ENCODE data around the gene CDK11B.
A peak's percentile ranks its signal among the peaks of the same experiment; 100 is the strongest.
"Not testable (repeated sequence)": the region's sequence is repeated elsewhere in the genome, so short reads cannot be mapped to it uniquely, and the experiment has no call there.

CDK11B gene

GRCh38 chr1:1692714-1693647, 34.2 kb upstream of the CDK11B start, which contains the start of gene SLC35E2B:
TSS of gene SLC35E2B (minus strand) at chr1:1692795. CDS start at chr1:1676699, 16,096 bp downstream.
- peak; percentile 82 for DNase-seq (ENCODE audit: low read depth)
- peak; percentile 28 for TF ChIP-seq CTCF (IDR thresholded peaks at IDR 0.05; ENCODE audit: control insufficient read depth, extremely low read depth, insufficient read depth)

GRCh38 chr1:1692324-1692713, 33.5 kb upstream of the CDK11B start:
- peak overlapping the region; percentile 58 for H3K4me3 ChIP-seq (ENCODE audit: low read depth, low read length)
- peak; percentile 13 for DNase-seq (ENCODE audit: low read depth)

More at GRCh38 chr1:1692714-1693647, 34.2 kb upstream of the CDK11B start, which contains the start of gene SLC35E2B:
- H3K4me3 ChIP-seq (ENCODE audit: low read depth, low read length), result peak within 1 kb of the TSS; percentile 58

GRCh38 chr1:1691443-1691842, 32.6 kb upstream of the CDK11B start:
- H3K4me3 ChIP-seq (ENCODE audit: low read depth, low read length), result peak overlapping the region; percentile 43
- DNase-seq (ENCODE audit: low read depth), result not testable (repeated sequence)

- not testable (repeated sequence) for H3K4me3 ChIP-seq (ENCODE audit: low read depth, low read length); DNase-seq (ENCODE audit: low read depth)
Observed at GRCh38 chr1:1689526-1689925, 30.7 kb upstream of the CDK11B start.

GRCh38 chr1:1687846-1688245, 29.0 kb upstream of the CDK11B start:
- no peak for TF ChIP-seq CTCF (IDR thresholded peaks at IDR 0.05; ENCODE audit: control insufficient read depth, extremely low read depth, insufficient read depth)
- H3K4me3 ChIP-seq (ENCODE audit: low read depth, low read length), result no peak overlapping the region
- no peak for DNase-seq (ENCODE audit: low read depth)

- no peak for TF ChIP-seq CTCF (IDR thresholded peaks at IDR 0.05; ENCODE audit: control insufficient read depth, extremely low read depth, insufficient read depth)
- no peak for DNase-seq (ENCODE audit: low read depth)
- no peak overlapping the region for H3K4me3 ChIP-seq (ENCODE audit: low read depth, low read length)
Observed at GRCh38 chr1:1684031-1684681, 25.4 kb upstream of the CDK11B start.

- H3K4me3 ChIP-seq (ENCODE audit: low read depth, low read length), result no peak overlapping the region
- DNase-seq (ENCODE audit: low read depth), result no peak
- no peak for TF ChIP-seq CTCF (IDR thresholded peaks at IDR 0.05; ENCODE audit: control insufficient read depth, extremely low read depth, insufficient read depth)
Observed at GRCh38 chr1:1683104-1683905, 24.5 kb upstream of the CDK11B start.

GRCh38 chr1:1680912-1681273, 22.1 kb upstream of the CDK11B start:
- no peak for TF ChIP-seq CTCF (IDR thresholded peaks at IDR 0.05; ENCODE audit: control insufficient read depth, extremely low read depth, insufficient read depth)
- H3K4me3 ChIP-seq (ENCODE audit: low read depth, low read length), result no peak overlapping the region
- DNase-seq (ENCODE audit: low read depth), result peak; percentile 10
